GM13976 (cell line): Measurements from ENCODE around the gene IL11RA.

Experiments
- DNase-seq: peaks from one replicate; pipeline ENCODE4 v3.0.0; 2012; ENCODE audit warnings: low spot score
- CTCF ChIP-seq: IDR thresholded peaks from 2 replicates; pipeline ENCODE4 v1.5.1; 2012; ENCODE audit warnings: borderline replicate concordance, mild to moderate bottlenecking; ENCODE audit not compliant: insufficient read depth; ENCODE audit errors: extremely low read depth, missing control alignments, control extremely low read depth
- in situ Hi-C: fragments of 300-500 bp; cut with MboI; formaldehyde crosslinking; loops from one replicate; pipeline ENCODE4 v1.12.0; 2022; ENCODE audit warnings: low sequenced_read_pairs, mixed read lengths, inconsistent platforms; ENCODE audit not compliant: unreplicated experiment

The IL11RA gene

GRCh38 chr9:34611251-34611810, 40.7 kb upstream of the IL11RA start:
- DNase-seq = no peak
- in situ Hi-C loops = no loop called here
- no peak for TF ChIP-seq CTCF

- no peak for TF ChIP-seq CTCF
- peak; percentile 97 for DNase-seq
- in situ Hi-C loops = no loop called here
Measured at GRCh38 chr9:34611811-34612787, 39.9 kb upstream of the IL11RA start, which contains the start of gene RPP25L. TSS of gene RPP25L (minus strand) at chr9:34612097. CDS start at chr9:34611296, 801 bp downstream.

- in situ Hi-C loops = no loop called here
- TF ChIP-seq CTCF = peak; percentile 81
- peak; percentile 80 for DNase-seq
Measured at GRCh38 chr9:34612788-34613390, 39.1 kb upstream of the IL11RA start.

- no peak for TF ChIP-seq CTCF
- in situ Hi-C loops = no loop called here
- DNase-seq = no peak
Measured at GRCh38 chr9:34615132-34615531, 36.9 kb upstream of the IL11RA start.

- in situ Hi-C loops = no loop called here
- TF ChIP-seq CTCF = no peak
- peak; percentile 97 for DNase-seq
Measured at GRCh38 chr9:34620061-34620994, 31.7 kb upstream of the IL11RA start, which contains the start of gene DCTN3. TSS of gene DCTN3 (minus strand) at chr9:34620495. CDS start at chr9:34620464, 31 bp downstream.
